ENCODE measurements around the gene SNTB2.
"Not testable (repeated sequence)": the region's sequence is repeated elsewhere in the genome, so short reads cannot be mapped to it uniquely, and the experiment has no call there.

SNTB2 gene

DNA sequence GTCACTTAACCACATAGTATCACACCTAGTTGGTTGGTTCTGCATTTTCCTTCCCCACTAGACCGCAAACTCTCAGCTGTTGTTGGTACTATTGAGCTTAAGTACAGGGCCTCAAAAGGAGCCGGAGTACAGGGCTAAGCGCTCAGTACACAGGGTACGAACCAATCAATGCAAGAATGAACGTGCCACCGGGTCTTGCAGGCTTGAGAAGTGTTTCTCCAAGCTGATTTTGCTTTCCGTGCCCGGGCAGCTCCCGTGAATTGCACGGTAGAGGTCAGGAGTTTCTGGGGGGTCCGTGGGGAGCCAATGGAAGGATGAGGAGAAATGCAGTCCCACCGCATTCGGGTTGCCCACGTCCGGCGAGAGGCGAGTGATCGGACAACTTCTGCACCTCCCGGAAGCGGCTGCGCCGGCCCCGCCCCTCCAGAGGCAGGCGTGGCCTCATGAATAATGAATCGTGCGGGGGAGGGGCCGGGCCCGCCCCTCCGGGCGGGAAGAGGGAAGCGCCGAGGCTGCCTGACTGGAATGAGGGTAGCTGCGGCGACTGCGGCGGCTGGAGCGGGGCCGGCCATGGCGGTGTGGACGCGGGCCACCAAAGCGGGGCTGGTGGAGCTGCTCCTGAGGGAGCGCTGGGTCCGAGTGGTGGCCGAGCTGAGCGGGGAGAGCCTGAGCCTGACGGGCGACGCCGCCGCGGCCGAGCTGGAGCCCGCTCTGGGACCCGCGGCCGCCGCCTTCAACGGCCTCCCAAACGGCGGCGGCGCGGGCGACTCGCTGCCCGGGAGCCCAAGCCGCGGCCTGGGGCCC lies at the start of gene SNTB2:
TSS of gene SNTB2 (plus strand) at position 523 of the 804 bp plus-strand sequence. CDS start at position 526, 3 bp downstream.
- peak; percentile 49 for DNase-seq

- no peak for DNase-seq
These were observed 48.4 kb upstream of the SNTB2 start for GRCh38 chr16:69138608-69139007.

DNA sequence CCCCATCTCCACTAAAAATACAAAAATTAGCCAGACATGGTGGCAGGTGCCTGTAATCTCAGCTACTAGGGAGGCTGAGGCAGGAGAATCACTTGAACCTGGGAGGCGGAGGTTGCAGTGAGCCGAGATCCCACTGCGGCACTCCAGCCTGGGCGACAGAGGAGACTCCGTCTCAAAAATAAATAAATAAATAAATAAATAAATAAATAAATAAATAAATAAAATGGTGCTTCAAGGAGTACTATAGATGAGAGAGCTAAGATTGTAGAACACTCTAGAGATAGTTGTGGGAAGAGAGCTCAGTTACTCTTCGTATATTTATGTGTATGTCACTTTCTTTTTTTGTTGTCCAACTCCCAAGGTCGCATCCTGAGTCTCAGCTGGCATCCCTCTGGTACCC lies 47.5 kb upstream of the SNTB2 start:
- DNase-seq, result not testable (repeated sequence)

GRCh38 chr16:69141014-69141413 lies 46.0 kb upstream of the SNTB2 start:
- DNase-seq, result no peak

GRCh38 chr16:69141936-69142335 lies 45.0 kb upstream of the SNTB2 start:
- no peak for DNase-seq

- no peak for DNase-seq
These were observed 43.8 kb upstream of the SNTB2 start for GRCh38 chr16:69143116-69143515.

GRCh38 chr16:69145658-69146057 lies 41.3 kb upstream of the SNTB2 start:
- DNase-seq, result no peak

DNA sequence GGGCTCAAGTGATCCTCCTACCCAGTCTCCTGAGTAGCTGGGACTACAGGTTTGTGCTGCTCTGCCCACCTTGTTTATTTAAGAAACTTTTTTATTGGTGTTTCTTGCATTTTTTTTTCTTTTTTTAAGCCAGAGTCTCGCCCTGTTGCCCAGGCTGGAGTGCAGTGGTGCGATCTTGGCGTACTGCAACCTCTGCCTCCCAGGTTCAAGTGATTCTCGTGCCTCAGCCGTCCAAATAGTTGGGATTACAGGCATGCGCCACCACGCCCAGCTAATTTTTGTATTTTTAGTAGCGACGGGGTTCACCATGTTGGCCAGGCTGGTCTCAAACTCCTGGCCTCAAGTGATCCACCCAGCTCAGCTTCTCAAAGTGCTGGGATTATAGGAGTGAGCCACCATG lies 37.3 kb upstream of the SNTB2 start:
- not testable (repeated sequence) for DNase-seq

- DNase-seq, result peak; percentile 4
These were observed 36.7 kb upstream of the SNTB2 start for GRCh38 chr16:69150146-69150865.

- DNase-seq, result no peak
These were observed 29.8 kb upstream of the SNTB2 start for GRCh38 chr16:69157196-69157595.

- no peak for DNase-seq
These were observed 26.8 kb upstream of the SNTB2 start for GRCh38 chr16:69160192-69160591.

GRCh38 chr16:69165584-69165983 lies 21.4 kb upstream of the SNTB2 start:
- DNase-seq, result no peak

GRCh38 chr16:69166221-69166833 lies 20.6 kb upstream of the SNTB2 start:
- DNase-seq, result no peak

DNA sequence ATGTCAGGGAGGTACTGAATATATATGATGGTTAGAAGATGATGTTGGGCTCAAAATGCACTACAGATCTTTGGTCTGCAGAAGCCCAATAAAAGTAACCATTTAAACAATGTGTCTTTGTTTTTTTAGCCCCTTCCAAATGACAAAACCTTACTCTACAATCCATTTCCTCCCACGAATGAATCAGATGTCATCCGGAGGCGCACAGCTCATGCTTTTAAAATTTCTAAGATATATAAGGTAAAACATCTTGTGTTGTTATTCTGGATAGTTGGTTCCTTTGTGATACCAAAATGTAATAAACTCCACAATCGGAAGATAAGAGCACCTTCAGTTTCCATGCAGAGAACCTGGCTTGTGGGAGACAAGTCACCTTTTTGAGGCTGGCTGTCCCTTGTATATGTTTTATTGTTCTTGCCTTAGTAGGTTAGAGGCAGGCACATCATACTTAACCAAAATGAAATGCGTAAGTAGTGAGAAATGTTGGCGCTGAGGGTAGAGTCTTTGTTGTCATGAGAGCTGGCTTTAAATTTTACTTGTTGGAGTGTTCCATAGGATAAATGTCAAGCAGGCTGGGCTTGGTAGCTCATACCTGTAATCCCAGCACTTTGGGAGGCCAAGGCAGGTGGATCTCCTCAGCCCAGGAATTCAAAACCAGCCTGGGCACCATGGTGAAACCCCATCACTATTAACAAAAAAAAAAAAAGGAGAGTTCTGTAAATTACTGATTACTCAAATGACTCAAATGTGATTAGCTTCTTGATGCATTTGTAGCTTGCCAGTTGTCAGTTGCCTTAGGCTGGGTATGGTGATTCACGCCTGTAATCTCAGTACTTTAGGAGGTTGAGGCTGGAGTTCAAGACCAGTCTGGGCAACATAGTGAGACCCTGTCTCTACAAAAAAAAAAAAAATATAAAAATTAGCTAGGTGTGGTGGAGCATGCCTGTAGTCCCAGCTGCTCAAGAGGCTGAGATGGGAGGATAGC lies 19.7 kb upstream of the SNTB2 start:
- no peak for DNase-seq

DNA sequence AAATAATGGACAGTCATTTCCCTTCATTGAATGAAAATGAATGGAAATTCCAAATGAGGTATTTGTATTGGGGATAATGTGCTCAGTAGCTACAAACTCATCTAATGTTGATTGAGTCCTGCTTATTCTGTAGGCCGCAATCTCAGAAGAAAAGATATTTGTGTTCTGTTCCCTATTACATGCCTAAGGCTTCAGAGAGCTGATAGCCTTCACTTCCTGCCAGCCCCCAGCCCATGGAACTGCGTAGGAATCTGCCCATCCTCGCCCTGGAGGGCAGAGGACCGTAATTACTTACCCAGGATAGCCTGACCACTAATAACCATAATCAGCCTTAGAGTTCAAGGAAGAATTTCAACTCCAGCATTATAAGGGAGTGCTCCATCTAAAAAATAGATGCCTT lies 17.9 kb upstream of the SNTB2 start:
- no peak for DNase-seq

DNA sequence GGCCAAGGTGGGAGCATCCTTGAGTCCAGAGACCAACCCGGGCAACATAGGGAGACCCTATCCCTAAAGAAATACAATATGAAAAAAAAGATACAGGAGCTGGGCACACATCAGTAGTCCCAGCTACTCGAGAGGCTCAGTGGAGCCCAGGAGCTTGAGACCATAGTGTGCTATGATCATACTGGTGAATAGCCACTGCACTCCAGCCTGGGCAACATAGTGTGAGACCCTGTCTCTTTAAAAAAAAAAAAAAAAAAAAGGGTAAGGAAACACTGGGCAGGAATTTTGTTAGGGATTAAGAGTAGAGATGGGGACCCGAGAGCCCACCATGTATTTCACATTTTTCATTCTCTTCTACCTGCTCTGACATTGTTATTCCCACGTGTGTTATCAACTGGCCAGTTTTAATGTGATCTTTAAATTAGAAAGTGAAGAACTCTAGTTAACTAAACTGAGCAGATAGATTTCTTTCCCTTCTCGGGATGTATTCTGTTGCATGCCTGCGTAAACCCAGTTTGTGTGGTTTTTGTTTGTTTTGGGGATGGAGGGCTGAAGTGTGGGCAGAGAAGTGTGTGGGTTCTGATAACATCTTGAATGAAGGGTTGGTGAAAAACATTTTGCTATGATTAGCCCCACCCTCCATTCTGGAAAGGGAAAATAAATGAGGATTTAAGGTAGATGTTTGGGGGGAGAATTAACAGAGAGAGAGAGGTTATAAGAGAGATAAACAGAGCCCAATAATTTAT lies 17.2 kb upstream of the SNTB2 start:
- DNase-seq, result no peak

DNA sequence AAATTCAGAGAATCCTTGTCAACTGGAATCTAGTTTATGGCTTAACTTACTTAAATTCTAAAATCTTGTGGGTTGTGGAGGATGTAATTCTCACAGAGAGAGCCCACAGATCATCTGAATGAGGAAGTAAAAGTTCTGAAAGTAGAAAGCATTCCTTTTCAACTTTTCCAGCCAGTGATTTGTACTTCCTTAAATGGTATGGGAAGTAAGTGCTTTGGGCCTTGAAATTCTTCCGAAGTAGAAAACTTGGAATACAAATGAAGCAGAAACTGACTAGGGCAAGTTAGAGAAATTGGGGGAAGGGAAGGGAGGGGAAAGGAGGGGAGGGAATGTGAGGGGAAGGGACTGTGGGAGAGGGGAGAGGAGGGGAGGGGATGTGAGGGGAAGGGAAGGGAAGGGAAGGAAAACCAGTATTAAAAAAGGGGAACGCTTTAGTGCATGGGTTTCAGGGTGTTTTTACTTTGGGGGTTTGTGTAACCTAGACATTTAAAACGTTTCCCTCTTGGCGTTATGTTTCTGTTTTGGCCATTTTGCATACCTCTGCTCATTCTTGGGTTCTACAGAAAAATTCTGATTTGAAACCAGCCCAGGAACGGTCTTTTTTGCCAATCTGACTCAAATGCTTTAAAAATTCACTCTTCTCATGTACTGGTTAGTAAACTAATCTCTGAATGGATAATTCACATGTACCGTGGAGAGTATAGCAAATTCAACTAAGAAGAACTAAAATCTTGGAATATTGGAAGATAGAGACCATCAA lies 15.5 kb upstream of the SNTB2 start:
- DNase-seq, result no peak

- DNase-seq, result no peak
These were observed 10.7 kb upstream of the SNTB2 start for GRCh38 chr16:69176033-69176800.

GRCh38 chr16:69179328-69180010 lies 7.5 kb upstream of the SNTB2 start:
- DNase-seq, result no peak

GRCh38 chr16:69180011-69180338 lies 7.0 kb upstream of the SNTB2 start:
- no peak for DNase-seq

All from NCI-H1048 (cell line).